Coronary artery (tissue), 2 donors: Measurements from ENCODE around the gene PLA2G4A.

Source experiments
- DNase-seq: peaks from one replicate; pipeline ENCODE4 v3.0.0-alpha.2; 2017; ENCODE audit warnings: low spot score
- H3K27ac ChIP-seq, 2 donors: fragments of 200-600 bp; sonication (generic); one replicate each; pipeline ENCODE4 v1.5.1; 2016 to 2019
- H3K4me3 ChIP-seq: fragments of 200-600 bp; sonication (generic); 2 replicates; pipeline ENCODE4 v1.5.1; 2016; ENCODE audit warnings: mild to moderate bottlenecking, moderate library complexity
- CTCF ChIP-seq: fragments of 200-600 bp; sonication (generic); IDR thresholded peaks from one replicate; pipeline ENCODE4 v1.5.1; 2019; ENCODE audit warnings: antibody characterized with exemption

Gene PLA2G4A

GRCh38 chr1:186792870-186793581 lies 35.7 kb upstream of the PLA2G4A start:
- DNase-seq: no peak
- Histone ChIP-seq H3K4me3 (no peak overlapping the region), H3K27ac (no peak overlapping the region)
- no peak for TF ChIP-seq CTCF

- no peak for TF ChIP-seq CTCF
- no peak for DNase-seq
These were observed 35.2 kb upstream of the PLA2G4A start for GRCh38 chr1:186793582-186793927.

GRCh38 chr1:186798960-186799688 lies 29.6 kb upstream of the PLA2G4A start:
- Histone ChIP-seq H3K27ac (no peak overlapping the region), H3K4me3 (no peak overlapping the region)
- DNase-seq: no peak
- TF ChIP-seq CTCF: no peak

More at GRCh38 chr1:186793582-186793927, 35.2 kb upstream of the PLA2G4A start:
- no peak overlapping the region for H3K4me3 ChIP-seq
- no peak overlapping the region for H3K27ac ChIP-seq

- no peak overlapping the region for H3K4me3 ChIP-seq
- DNase-seq: no peak
- TF ChIP-seq CTCF: no peak
- H3K27ac ChIP-seq: no peak overlapping the region
These were observed 29.1 kb upstream of the PLA2G4A start for GRCh38 chr1:186799689-186800054.

- TF ChIP-seq CTCF: no peak
- H3K4me3 ChIP-seq: no peak overlapping the region
- no peak overlapping the region for H3K27ac ChIP-seq
- no peak for DNase-seq
These were observed 26.4 kb upstream of the PLA2G4A start for GRCh38 chr1:186802388-186802787.

GRCh38 chr1:186804679-186805078 lies 24.1 kb upstream of the PLA2G4A start:
- Histone ChIP-seq H3K27ac (no peak overlapping the region), H3K4me3 (no peak overlapping the region)
- no peak for TF ChIP-seq CTCF
- no peak for DNase-seq

- DNase-seq: no peak
- TF ChIP-seq CTCF: no peak
- Histone ChIP-seq H3K27ac (no peak overlapping the region), H3K4me3 (no peak overlapping the region)
These were observed 22.3 kb upstream of the PLA2G4A start for GRCh38 chr1:186806477-186806876.
